Thoracic aorta (tissue), 2 donors: Measurements from ENCODE around the gene INPP4B. TPM values are rescaled to one million over a fixed set of nuclear protein-coding genes. Genes with fewer than 3 reads are reported as not detected.

ENCODE experiments used
- ATAC-seq: fragments of 150-250 bp; one replicate; pipeline ENCODE4 v1.8.0; 2017; ENCODE audit warnings: low read depth; ENCODE audit not compliant: insufficient number of reproducible peaks, low FRiP score
- DNase-seq: peaks from one replicate; pipeline ENCODE4 v3.0.0-alpha.2; 2020; ENCODE audit warnings: low spot score
- H3K27ac ChIP-seq, 2 donors: fragments of 200-600 bp; sonication (generic); 1 replicate in 1 of 2; 2 replicates in 1 of 2; pipeline ENCODE4 v1.5.1; 2016; ENCODE audit warnings: mild to moderate bottlenecking in 2 of 2, moderate library complexity in 2 of 2
- H3K27me3 ChIP-seq: fragments of 200-600 bp; sonication (generic); replicated peaks from 2 replicates; pipeline ENCODE4 v1.6.0; 2016; ENCODE audit warnings: mild to moderate bottlenecking; ENCODE audit not compliant: insufficient read depth
- H3K36me3 ChIP-seq: fragments of 200-600 bp; sonication (generic); one replicate; pipeline ENCODE4 v1.5.1; 2016
- H3K4me1 ChIP-seq, 2 donors: fragments of 200-600 bp; sonication (generic); 1 replicate in 1 of 2; 2 replicates in 1 of 2; pipeline versions ENCODE4 v1.5.1 to v1.6.0; 2016; ENCODE audit warnings: low read depth in 2 of 2, mild to moderate bottlenecking in 1 of 2; ENCODE audit not compliant: control insufficient read depth in 1 of 2
- H3K4me3 ChIP-seq: fragments of 200-600 bp; sonication (generic); 2 replicates; pipeline ENCODE4 v1.5.1; 2016; ENCODE audit warnings: mild to moderate bottlenecking
- H3K9me3 ChIP-seq: fragments of 200-600 bp; sonication (generic); 2 replicates; pipeline ENCODE4 v1.5.1; 2016
- total RNA-seq, 2 donors: library from RNA; depleted of rRNA; stranded (reverse); fragments of >200 nt; gene quantifications; one replicate each; pipeline versions ENCODE4 v1.1.0 to v1.2.3, GENCODE V29; 2016
- TF ChIP-seq, protein P1 (sequence below): fragments of 200-600 bp; sonication (generic); IDR thresholded peaks from one replicate; pipeline ENCODE4 v1.5.1; 2019; ENCODE audit warnings: antibody characterized with exemption

INPP4B gene
- total RNA-seq, 2 donors from 2014 or later: 21.1 to 30.4 TPM

DNA sequence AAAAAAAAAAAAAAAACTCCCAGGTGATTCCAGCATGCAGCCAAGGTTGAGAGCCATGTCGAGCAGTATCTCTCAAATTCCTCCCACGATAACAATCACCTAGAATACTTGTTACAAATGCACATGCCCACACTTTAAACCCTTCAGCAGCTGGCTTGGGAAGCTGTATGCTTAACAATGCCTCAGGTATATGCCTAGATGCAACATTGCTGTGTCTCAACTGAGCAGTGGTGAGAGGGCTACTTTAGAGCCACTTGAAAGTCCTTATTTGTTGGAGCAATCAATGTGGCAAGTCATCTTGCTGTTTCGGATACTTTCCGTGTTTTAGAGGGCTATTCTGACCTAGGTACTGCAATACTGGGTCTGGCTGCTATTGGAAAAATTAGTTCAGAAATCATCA, 487.4 kb downstream of the INPP4B start:
- DNase-seq (no peak), ATAC-seq (no peak)
- Histone ChIP-seq H3K27ac (no peak overlapping the region), H3K27me3 (no peaks in the 10 kb centered on the region), H3K4me1 (peaks cover 17% of the 10 kb centered on the region in 2 donors), H3K36me3 (no peaks in the 10 kb centered on the region), H3K4me3 (no peak overlapping the region), H3K9me3 (no peaks in the 10 kb centered on the region)
- TF ChIP-seq, protein P1, sequence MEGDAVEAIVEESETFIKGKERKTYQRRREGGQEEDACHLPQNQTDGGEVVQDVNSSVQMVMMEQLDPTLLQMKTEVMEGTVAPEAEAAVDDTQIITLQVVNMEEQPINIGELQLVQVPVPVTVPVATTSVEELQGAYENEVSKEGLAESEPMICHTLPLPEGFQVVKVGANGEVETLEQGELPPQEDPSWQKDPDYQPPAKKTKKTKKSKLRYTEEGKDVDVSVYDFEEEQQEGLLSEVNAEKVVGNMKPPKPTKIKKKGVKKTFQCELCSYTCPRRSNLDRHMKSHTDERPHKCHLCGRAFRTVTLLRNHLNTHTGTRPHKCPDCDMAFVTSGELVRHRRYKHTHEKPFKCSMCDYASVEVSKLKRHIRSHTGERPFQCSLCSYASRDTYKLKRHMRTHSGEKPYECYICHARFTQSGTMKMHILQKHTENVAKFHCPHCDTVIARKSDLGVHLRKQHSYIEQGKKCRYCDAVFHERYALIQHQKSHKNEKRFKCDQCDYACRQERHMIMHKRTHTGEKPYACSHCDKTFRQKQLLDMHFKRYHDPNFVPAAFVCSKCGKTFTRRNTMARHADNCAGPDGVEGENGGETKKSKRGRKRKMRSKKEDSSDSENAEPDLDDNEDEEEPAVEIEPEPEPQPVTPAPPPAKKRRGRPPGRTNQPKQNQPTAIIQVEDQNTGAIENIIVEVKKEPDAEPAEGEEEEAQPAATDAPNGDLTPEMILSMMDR: no peak

DNA sequence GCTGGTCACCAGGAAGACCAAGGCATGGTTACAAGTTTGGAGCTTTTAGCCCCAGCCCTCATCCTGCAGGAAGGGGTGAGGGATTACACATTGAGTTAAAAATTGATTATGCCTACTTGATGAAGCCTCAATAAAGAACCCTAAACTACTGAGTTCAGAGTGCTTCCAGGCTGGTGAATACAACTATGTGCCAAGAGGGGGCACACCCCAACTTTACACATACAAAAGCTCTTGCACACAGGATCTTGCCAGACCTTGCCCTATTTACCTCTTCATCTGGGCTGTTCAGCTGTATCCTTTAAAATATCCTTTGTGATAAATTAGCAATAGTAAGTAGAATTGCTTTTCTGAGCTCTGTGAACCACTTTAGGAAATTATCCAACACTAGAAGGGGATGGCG, 489.3 kb downstream of the INPP4B start:
- Histone ChIP-seq H3K27ac (no peak overlapping the region), H3K27me3 (no peaks in the 10 kb centered on the region), H3K4me1 (peaks cover 17 to 32% of the 10 kb centered on the region in 2 donors), H3K9me3 (no peaks in the 10 kb centered on the region), H3K36me3 (no peaks in the 10 kb centered on the region), H3K4me3 (no peak overlapping the region)
- TF ChIP-seq, protein P1: no peak
- DNase-seq: no peak
- no peak for ATAC-seq

DNA sequence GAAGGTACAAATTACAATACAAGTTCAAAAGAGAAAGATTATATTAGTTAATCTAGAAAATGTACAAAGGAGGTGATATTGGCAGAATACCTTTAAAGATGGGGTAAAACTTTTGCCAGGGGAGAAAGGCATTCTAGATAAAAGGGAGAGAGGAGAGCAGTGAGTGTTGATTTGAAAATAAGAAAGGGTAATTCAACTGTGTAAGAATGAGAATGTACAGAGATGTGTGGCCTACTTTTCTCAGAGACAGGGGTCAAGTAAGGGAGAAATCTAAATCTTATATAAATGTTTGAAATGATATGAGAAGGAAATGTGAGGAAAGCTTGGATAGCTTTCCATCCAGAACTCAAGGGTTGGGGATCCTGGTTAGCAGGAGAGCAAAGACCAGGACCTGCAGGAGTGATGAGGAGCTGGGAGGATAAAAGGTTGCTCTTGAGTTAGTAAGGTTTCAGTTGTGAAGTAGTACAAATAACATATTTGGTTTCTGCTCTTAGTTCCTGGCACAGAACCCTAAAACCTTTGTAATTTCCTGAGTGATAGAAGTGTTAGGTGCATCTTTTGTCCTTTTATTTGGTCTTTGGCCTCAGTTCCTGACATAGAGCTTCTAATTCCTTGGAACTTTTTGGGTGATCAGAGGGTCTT, 489.9 kb downstream of the INPP4B start:
- Histone ChIP-seq H3K27ac (no peak overlapping the region), H3K4me1 (peaks cover 17 to 38% of the 10 kb centered on the region in 2 donors), H3K4me3 (no peak overlapping the region), H3K36me3 (no peaks in the 10 kb centered on the region), H3K27me3 (no peaks in the 10 kb centered on the region), H3K9me3 (no peaks in the 10 kb centered on the region)
- no peak for DNase-seq
- TF ChIP-seq, protein P1: no peak
- ATAC-seq: no peak

DNA sequence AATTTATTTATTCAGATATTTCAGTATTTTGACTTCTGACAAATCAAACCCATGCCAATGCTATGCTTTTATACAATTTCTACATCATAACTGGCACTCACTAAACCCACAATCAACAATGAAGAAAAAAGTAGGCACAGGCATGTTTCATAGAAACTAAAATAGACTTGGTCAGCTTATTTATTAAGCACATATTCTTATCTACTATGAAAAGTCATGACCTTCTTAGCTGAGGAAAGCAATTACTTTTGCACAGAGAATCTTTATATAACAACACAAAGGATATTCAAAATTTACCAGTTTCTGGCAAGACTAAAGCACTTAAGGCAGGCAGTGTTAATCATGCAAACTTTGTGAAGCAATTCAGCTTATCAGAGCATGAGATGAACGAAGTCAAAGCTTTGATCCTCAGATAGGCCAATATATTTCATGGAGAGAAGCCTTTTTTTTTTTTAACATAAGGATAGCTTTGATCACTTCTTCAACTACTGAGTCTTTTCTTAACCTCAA, 490.6 kb downstream of the INPP4B start:
- H3K4me1 ChIP-seq: peaks cover 23 to 46% of the 10 kb centered on the region in 2 donors
- peak overlapping the region in 1 of 2 donors; percentile 36 for H3K27ac ChIP-seq
- ATAC-seq (no peak), DNase-seq (no peak)
- H3K4me3 ChIP-seq: no peak overlapping the region
- no peaks in the 10 kb centered on the region for H3K36me3 ChIP-seq
- TF ChIP-seq, protein P1: no peak
- no peaks in the 10 kb centered on the region for H3K9me3 ChIP-seq
- H3K27me3 ChIP-seq: no peaks in the 10 kb centered on the region

DNA sequence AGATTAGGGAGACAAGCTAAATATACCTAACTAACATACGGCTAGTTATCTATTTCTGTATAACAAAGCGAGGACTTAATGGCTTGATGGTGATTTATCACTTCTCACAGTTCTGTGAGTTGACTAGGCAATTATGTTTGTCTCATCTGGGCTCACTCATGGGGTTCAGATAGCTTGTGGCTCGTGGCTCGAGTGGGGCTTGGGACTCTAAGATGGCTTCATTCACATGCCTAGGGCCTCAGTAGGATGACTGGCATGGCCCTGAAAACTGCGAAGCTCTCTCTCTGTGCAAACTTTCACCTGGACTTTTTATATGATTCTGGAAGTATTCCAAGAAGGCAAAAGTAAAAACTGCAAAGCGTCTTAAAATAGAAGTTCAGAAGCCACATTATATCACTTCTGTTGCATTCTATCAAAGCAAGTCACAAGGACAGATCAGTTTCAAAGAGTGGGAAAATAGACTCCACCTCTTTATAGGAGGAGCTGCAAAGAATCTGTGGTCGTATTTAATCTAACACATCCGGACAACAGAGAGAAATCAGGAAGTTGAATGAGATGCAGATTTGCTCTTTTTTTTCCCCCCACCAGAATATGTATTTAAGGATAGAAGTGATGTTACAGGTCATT, 491.2 kb downstream of the INPP4B start:
- no peak for ATAC-seq

More for the DNA sequence above, 491.2 kb downstream of the INPP4B start:
- TF ChIP-seq, protein P1: no peak
- no peaks in the 10 kb centered on the region for H3K27me3 ChIP-seq
- peak overlapping the region; percentile 11 for H3K4me3 ChIP-seq
- H3K36me3 ChIP-seq: no peaks in the 10 kb centered on the region
- H3K27ac ChIP-seq: peak overlapping the region in 1 of 2 donors; percentile 36
- no peaks in the 10 kb centered on the region for H3K9me3 ChIP-seq
- H3K4me1 ChIP-seq: peaks cover 23 to 50% of the 10 kb centered on the region in 2 donors
- DNase-seq: no peak
